HFFc6 (cell line): ENCODE results near the gene LIME1. TPM values are rescaled to one million over a fixed set of nuclear protein-coding genes. Genes with fewer than 3 reads are reported as not detected.

Experiments
- DNase-seq: peaks from one replicate; pipeline ENCODE4 v3.0.0-alpha.2; 2018
- H3K27ac Mint-ChIP-seq: 2 replicates; pipeline ENCODE4 v1.8.0; 2020; ENCODE audit warnings: mild to moderate bottlenecking, mixed read lengths
- H3K27me3 Mint-ChIP-seq: 2 replicates; pipeline ENCODE4 v1.8.0; 2021; ENCODE audit warnings: mild to moderate bottlenecking, moderate library complexity, mixed read lengths; ENCODE audit not compliant: insufficient read depth
- H3K36me3 Mint-ChIP-seq: 2 replicates; pipeline ENCODE4 v1.8.0; 2021; ENCODE audit warnings: low read depth, mixed read lengths
- H3K4me1 Mint-ChIP-seq: 2 replicates; pipeline ENCODE4 v1.8.0; 2020; ENCODE audit warnings: low read depth, mixed read lengths
- H3K4me3 Mint-ChIP-seq: 2 replicates; pipeline ENCODE4 v1.8.0; 2020; ENCODE audit warnings: mild to moderate bottlenecking, moderate library complexity, mixed read lengths
- H3K9me3 Mint-ChIP-seq: 2 replicates; pipeline ENCODE4 v1.8.0; 2020; ENCODE audit warnings: mild to moderate bottlenecking, mixed read lengths
- total RNA-seq, 6 experiments: library from RNA; stranded (reverse); fragmentation: NEBNext Ultra II Directional; extraction: Animal tissue kit (Norgen Biotek cat#: 25700); gene quantifications; 2 replicates in 1 of 6; 3 replicates in 5 of 6; pipeline ENCODE4 v1.2.3, GENCODE V29; 2021
- TF ChIP-seq, protein P1 (sequence below): fragments of 200-600 bp; sonication (generic); IDR thresholded peaks from 2 replicates; pipeline ENCODE4 v1.5.0; 2021; ENCODE audit warnings: antibody characterized with exemption, mild to moderate bottlenecking

The LIME1 gene
- total RNA-seq, 6 experiments from 2014 or later: 3.4 to 6.1 (median 4.6) TPM

DNA sequence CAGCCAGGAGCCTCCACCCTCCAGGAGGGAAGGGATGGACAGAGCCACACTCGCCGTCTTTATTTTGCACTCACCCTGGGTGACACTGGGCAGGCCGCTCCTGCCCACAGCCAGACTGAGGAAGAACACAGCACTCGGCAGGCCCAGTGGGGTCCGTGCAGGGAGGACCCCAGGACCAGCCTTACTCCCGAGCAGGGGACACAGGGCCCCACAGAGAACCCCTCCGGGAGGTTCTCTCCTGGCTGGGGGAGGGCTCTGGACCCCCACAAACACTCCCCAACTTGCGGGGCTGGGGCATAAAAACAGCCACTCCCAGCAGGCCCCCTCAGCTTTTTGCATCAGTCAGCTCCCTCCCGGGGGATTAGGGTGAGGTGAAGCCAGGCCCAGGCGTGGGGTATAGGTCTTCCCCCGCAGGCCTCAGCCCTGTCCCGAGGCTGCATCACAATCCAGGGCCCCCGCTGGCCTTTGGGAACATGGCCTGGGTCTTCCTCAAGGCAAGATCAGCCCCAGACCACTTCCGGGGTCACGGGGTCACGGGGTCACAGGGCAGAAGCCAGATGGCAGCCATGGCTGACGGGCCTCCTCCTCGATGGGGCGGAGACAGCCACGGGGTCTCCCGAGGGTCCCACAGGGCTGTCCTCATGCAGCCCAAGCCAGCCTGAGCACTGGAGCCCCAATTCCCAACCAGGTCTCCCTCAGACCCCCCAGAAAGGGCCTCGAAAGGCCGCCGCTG lies 36.8 kb upstream of the LIME1 start:
- Mint-ChIP-seq H3K27ac (peak overlapping the region; percentile 95), H3K27me3 (peaks cover 31% of the 10 kb centered on the region), H3K9me3 (no peaks in the 10 kb centered on the region), H3K4me3 (peak overlapping the region; percentile 50), H3K4me1 (peaks cover 10% of the 10 kb centered on the region; the same call in 1 of the 2 replicates), H3K36me3 (no peaks in the 10 kb centered on the region; the same call in 1 of the 2 replicates)
- DNase-seq: no peak
- TF ChIP-seq, protein P1, sequence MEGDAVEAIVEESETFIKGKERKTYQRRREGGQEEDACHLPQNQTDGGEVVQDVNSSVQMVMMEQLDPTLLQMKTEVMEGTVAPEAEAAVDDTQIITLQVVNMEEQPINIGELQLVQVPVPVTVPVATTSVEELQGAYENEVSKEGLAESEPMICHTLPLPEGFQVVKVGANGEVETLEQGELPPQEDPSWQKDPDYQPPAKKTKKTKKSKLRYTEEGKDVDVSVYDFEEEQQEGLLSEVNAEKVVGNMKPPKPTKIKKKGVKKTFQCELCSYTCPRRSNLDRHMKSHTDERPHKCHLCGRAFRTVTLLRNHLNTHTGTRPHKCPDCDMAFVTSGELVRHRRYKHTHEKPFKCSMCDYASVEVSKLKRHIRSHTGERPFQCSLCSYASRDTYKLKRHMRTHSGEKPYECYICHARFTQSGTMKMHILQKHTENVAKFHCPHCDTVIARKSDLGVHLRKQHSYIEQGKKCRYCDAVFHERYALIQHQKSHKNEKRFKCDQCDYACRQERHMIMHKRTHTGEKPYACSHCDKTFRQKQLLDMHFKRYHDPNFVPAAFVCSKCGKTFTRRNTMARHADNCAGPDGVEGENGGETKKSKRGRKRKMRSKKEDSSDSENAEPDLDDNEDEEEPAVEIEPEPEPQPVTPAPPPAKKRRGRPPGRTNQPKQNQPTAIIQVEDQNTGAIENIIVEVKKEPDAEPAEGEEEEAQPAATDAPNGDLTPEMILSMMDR: no peak

DNA sequence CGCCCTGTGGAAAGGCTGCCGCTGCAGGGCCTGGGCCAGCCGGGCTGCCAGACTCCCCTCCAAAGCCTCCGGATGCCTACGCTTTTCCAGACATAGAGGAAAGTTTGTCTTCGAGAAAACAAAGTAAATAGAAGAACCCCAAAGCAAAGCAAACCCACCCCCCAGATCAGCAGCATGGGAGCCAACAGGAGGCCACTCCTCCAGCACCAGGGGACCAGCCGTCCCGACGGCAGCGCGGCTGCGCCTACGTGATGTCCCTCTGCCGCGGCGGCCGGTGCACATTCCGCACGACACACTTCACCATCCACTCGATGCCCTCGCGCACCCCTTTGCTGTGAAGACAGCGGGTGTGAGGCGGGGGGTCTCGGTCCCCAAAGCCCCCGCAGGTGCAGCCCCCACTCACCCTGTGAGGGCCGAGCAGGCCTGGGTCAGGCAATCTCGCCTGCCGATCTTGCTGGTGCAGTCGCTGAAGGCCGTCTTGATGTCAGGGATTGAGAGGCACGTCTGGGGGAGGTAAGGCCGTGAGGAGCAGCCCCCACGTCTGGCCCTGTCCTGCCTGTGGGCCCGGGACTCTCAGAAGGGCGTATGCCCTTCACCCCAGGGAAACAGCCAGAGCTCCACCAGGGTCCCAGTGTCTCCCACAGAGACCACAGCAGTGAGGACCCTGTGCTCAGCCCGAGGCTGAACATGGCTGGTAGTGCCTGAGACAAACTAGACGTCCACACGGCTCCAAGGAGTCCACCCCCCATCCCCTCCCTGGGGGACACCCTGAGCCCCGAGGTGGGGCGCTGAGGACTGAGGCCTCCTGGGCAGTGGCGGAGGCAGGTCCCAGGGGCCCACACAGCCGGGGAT lies 36.0 kb upstream of the LIME1 start:
- H3K27me3 Mint-ChIP-seq: peaks cover 26% of the 10 kb centered on the region
- H3K4me1 Mint-ChIP-seq: peaks cover 10% of the 10 kb centered on the region
- no peaks in the 10 kb centered on the region for H3K9me3 Mint-ChIP-seq
- no peak overlapping the region; the same call in 1 of the 2 replicates for H3K4me3 Mint-ChIP-seq
- peaks cover 5% of the 10 kb centered on the region; the same call in 1 of the 2 replicates for H3K36me3 Mint-ChIP-seq
- no peak for DNase-seq
- peak overlapping the region; percentile 95 for H3K27ac Mint-ChIP-seq
- TF ChIP-seq, protein P1: no peak

DNA sequence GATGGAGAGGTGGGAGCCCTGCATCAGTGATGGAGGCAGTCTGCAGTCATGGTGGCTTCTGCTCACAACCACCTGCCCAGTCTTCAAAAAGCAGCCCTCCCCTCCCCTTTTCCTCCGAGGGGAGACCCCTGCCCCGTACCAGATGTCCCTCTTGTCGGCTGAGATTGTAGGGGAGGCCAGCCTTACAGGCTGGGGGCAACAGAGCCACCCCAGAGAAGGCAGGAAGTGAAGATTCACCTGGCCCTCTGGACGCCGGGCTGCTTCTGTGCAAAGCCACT lies 35.5 kb upstream of the LIME1 start:
- peaks cover 5% of the 10 kb centered on the region; the same call in 1 of the 2 replicates for H3K36me3 Mint-ChIP-seq
- no peak overlapping the region; the same call in 1 of the 2 replicates for H3K27ac Mint-ChIP-seq
- no peaks in the 10 kb centered on the region for H3K9me3 Mint-ChIP-seq
- peaks cover 23% of the 10 kb centered on the region for H3K27me3 Mint-ChIP-seq
- H3K4me1 Mint-ChIP-seq: peaks cover 16% of the 10 kb centered on the region
- no peak overlapping the region for H3K4me3 Mint-ChIP-seq
- DNase-seq: no peak
- TF ChIP-seq, protein P1: no peak

DNA sequence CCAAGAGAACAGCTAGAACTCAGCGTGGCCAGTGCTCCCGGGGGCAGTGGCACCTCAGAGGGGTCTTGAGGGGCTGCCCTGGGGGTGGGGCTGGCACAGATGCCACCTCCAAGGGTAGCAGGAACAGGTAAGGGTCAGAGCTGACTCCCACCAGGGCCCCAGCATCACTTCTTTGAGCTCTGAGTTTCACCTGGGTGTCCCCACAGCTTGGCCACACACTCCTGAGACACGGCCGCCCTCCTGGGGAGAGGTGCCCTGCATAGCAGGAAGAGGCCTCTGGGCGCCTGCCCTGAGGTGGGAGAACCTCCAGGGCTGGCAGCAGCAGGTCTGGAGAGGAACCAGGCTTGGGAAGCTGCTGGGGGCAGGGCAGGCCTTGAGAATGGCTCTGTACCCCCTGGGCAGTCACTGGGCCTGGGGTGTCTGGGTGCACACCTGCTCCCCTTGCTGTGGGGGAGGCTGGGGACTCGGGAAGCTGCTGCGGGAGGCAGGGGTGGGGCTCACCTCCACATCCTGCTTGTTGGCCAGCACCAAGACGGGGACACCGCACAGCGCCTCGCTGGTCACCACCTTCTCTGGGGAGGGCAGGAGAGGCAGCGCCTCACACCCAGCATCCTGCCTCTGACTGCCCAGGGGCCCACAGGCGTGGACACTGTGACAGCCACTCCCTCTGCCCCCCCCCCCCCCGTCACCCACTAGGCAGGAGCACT lies 35.0 kb upstream of the LIME1 start:
- TF ChIP-seq, protein P1: no peak
- H3K36me3 Mint-ChIP-seq: peaks cover 7% of the 10 kb centered on the region
- H3K27ac Mint-ChIP-seq: no peak overlapping the region; the same call in 1 of the 2 replicates
- H3K9me3 Mint-ChIP-seq: no peaks in the 10 kb centered on the region
- H3K4me3 Mint-ChIP-seq: no peak overlapping the region
- peaks cover 21% of the 10 kb centered on the region for H3K4me1 Mint-ChIP-seq
- DNase-seq: no peak
- H3K27me3 Mint-ChIP-seq: peaks cover 18% of the 10 kb centered on the region

DNA sequence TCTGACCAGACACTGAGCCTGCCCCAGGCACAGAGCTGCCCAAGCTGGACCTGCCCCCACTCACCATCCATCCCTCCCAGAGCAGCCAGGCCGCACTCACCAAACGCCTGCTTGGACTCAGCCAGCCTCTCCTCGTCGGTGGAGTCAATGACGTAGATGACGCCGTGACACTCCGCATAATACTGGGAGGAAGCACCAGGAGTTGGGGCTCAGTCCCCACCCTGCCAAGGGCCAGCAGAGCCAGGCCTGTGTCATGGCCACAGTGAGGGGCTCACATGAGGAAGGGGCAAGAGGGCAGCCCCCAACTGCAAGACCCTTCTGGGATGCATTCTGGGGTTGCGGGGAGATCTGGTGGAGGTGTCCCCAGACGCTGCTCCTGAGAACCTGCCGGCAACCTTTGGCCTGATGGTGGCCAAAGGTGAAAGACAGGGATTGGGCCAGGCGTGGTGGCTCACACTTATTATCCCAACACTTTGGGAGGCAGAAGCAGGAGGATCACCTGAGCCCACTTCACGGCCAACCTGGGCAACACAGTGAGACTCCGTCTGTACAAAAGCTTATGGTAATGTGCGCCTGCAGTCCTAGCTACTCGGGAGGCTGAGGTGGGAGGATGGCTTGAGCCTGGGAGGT lies 34.3 kb upstream of the LIME1 start:
- no peak for DNase-seq
- TF ChIP-seq, protein P1: no peak
- H3K27ac Mint-ChIP-seq: no peak overlapping the region
- H3K9me3 Mint-ChIP-seq: no peaks in the 10 kb centered on the region
- H3K36me3 Mint-ChIP-seq: peaks cover 12% of the 10 kb centered on the region
- H3K4me3 Mint-ChIP-seq: no peak overlapping the region
- peaks cover 27% of the 10 kb centered on the region for H3K4me1 Mint-ChIP-seq
- peaks cover 18% of the 10 kb centered on the region for H3K27me3 Mint-ChIP-seq
